Osteoblast (primary cell): ENCODE data around the gene KLHDC7B. TPM values are rescaled to one million over a fixed set of nuclear protein-coding genes. Genes with fewer than 3 reads are reported as not detected.
A peak's percentile ranks its signal among the peaks of the same experiment; 100 is the strongest.

Experiments
- DNase-seq: peaks from one replicate; pipeline ENCODE4 v3.0.0; 2011; ENCODE audit warnings: low spot score, mixed read lengths; ENCODE audit not compliant: insufficient read length; ENCODE audit errors: missing footprints
- H2AFZ ChIP-seq: 2 replicates; pipeline ENCODE4 v1.6.0; 2011; ENCODE audit warnings: mild to moderate bottlenecking, low read length
- H3K27ac ChIP-seq: 2 replicates; pipeline ENCODE4 v1.5.1; 2011; ENCODE audit warnings: mild to moderate bottlenecking, low read depth, low read length, moderate library complexity
- H3K27me3 ChIP-seq: 2 replicates; pipeline ENCODE4 v1.6.0; 2012; ENCODE audit warnings: mild to moderate bottlenecking, control low read depth, inconsistent platforms, low read length, moderate library complexity; ENCODE audit not compliant: insufficient read depth
- H3K36me3 ChIP-seq: 2 replicates; pipeline ENCODE4 v1.5.1; 2011; ENCODE audit warnings: mild to moderate bottlenecking, low read length, control low read depth, moderate library complexity; ENCODE audit not compliant: insufficient read depth
- H3K4me1 ChIP-seq: 2 replicates; pipeline ENCODE4 v1.5.1; 2011; ENCODE audit warnings: mild to moderate bottlenecking, low read length, control low read depth, moderate library complexity; ENCODE audit not compliant: insufficient read depth
- H3K4me2 ChIP-seq: 2 replicates; pipeline ENCODE4 v1.6.0; 2011; ENCODE audit warnings: mild to moderate bottlenecking, low read length; ENCODE audit not compliant: insufficient read depth
- H3K4me3 ChIP-seq: fragments of 200-600 bp; sonication (generic); 3 replicates; pipeline ENCODE4 v1.5.1; 2012; ENCODE audit warnings: mild to moderate bottlenecking, low read length, inconsistent platforms; ENCODE audit not compliant: insufficient read depth
- H3K79me2 ChIP-seq: 2 replicates; pipeline ENCODE4 v1.6.0; 2012; ENCODE audit warnings: mild to moderate bottlenecking, low read length, control low read depth, inconsistent platforms; ENCODE audit not compliant: insufficient read depth
- H3K9me3 ChIP-seq: 2 replicates; pipeline ENCODE4 v1.5.1; 2011; ENCODE audit warnings: low read depth, low read length, control low read depth
- H4K20me1 ChIP-seq: 2 replicates; pipeline ENCODE4 v1.6.0; 2012; ENCODE audit warnings: mild to moderate bottlenecking, low read length, control low read depth; ENCODE audit not compliant: insufficient read depth
- total RNA-seq: library from RNA; depleted of rRNA; stranded (reverse); fragments of >200 nt; gene quantifications from 2 replicates; pipeline ENCODE4 v1.2.3, GENCODE V29; 2012
- TF ChIP-seq, protein P1 (sequence below): IDR thresholded peaks from 2 replicates; pipeline ENCODE4 v1.5.1; 2011; ENCODE audit warnings: mild to moderate bottlenecking, low read depth, low read length, moderate library complexity; ENCODE audit errors: extremely low read depth

KLHDC7B gene
- total RNA-seq, 1 donor, result 0.72 TPM

- H3K27me3 ChIP-seq, result peaks cover 46% of the 10 kb centered on the region
- TF ChIP-seq, protein P1, sequence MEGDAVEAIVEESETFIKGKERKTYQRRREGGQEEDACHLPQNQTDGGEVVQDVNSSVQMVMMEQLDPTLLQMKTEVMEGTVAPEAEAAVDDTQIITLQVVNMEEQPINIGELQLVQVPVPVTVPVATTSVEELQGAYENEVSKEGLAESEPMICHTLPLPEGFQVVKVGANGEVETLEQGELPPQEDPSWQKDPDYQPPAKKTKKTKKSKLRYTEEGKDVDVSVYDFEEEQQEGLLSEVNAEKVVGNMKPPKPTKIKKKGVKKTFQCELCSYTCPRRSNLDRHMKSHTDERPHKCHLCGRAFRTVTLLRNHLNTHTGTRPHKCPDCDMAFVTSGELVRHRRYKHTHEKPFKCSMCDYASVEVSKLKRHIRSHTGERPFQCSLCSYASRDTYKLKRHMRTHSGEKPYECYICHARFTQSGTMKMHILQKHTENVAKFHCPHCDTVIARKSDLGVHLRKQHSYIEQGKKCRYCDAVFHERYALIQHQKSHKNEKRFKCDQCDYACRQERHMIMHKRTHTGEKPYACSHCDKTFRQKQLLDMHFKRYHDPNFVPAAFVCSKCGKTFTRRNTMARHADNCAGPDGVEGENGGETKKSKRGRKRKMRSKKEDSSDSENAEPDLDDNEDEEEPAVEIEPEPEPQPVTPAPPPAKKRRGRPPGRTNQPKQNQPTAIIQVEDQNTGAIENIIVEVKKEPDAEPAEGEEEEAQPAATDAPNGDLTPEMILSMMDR, result no peak
Observed at GRCh38 chr22:50550395-50550794, 4.7 kb downstream of the KLHDC7B start.

GRCh38 chr22:50551160-50551752, 5.6 kb downstream of the KLHDC7B start:
- no peaks in the 10 kb centered on the region for H3K36me3 ChIP-seq
- no peak overlapping the region for H2AFZ ChIP-seq
- DNase-seq, result peak; percentile 62
- no peak overlapping the region for H3K4me2 ChIP-seq
- TF ChIP-seq, protein P1, result no peak
- no peak overlapping the region for H3K27ac ChIP-seq
- H3K27me3 ChIP-seq, result peaks cover 39% of the 10 kb centered on the region
- H3K4me3 ChIP-seq, result no peak overlapping the region
- H3K4me1 ChIP-seq, result no peaks in the 10 kb centered on the region
- no peaks in the 10 kb centered on the region for H4K20me1 ChIP-seq
- no peaks in the 10 kb centered on the region for H3K79me2 ChIP-seq
- H3K9me3 ChIP-seq, result no peaks in the 10 kb centered on the region

More at GRCh38 chr22:50550395-50550794, 4.7 kb downstream of the KLHDC7B start:
- Histone ChIP-seq H4K20me1 (no peaks in the 10 kb centered on the region), H3K4me1 (no peaks in the 10 kb centered on the region), H3K79me2 (no peaks in the 10 kb centered on the region), H3K4me2 (no peak overlapping the region), H2AFZ (no peak overlapping the region), H3K36me3 (no peaks in the 10 kb centered on the region), H3K4me3 (no peak overlapping the region), H3K9me3 (no peaks in the 10 kb centered on the region), H3K27ac (no peak overlapping the region)
- DNase-seq, result peak; percentile 66

GRCh38 chr22:50553310-50553709, 7.6 kb downstream of the KLHDC7B start:
- H3K4me2 ChIP-seq, result no peak overlapping the region
- H4K20me1 ChIP-seq, result no peaks in the 10 kb centered on the region
- H3K9me3 ChIP-seq, result no peaks in the 10 kb centered on the region
- H2AFZ ChIP-seq, result no peak overlapping the region
- H3K4me3 ChIP-seq, result no peak overlapping the region
- DNase-seq, result no peak
- H3K27me3 ChIP-seq, result peaks cover 21% of the 10 kb centered on the region
- H3K36me3 ChIP-seq, result no peaks in the 10 kb centered on the region
- no peak overlapping the region for H3K27ac ChIP-seq
- TF ChIP-seq, protein P1, result no peak
- no peaks in the 10 kb centered on the region for H3K79me2 ChIP-seq
- H3K4me1 ChIP-seq, result no peaks in the 10 kb centered on the region

DNA sequence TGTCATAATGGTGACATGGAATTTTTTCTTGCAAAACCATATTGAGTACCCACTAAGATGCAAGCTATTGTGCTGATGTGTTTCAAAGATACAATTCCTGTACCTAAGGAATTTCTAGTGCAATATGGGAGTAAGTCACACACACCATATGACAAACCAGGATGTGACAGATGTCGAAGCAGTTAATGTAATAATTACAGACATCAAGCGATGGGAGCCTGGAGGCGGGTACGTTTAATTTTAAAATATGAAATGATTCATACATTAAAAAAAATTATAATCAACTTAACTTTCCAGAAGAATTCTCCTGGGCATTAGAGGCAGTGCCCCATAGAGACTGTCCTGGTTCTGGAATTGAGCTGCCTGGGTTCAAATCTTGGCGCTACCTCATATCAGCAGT, 11.0 kb downstream of the KLHDC7B start:
- peaks cover 4% of the 10 kb centered on the region for H3K27me3 ChIP-seq
- H3K79me2 ChIP-seq, result no peaks in the 10 kb centered on the region
- H3K9me3 ChIP-seq, result no peaks in the 10 kb centered on the region
- H3K4me1 ChIP-seq, result no peaks in the 10 kb centered on the region
- no peaks in the 10 kb centered on the region for H4K20me1 ChIP-seq
- no peak overlapping the region for H3K4me2 ChIP-seq
- DNase-seq, result peak; percentile 17
- TF ChIP-seq, protein P1, result no peak
- no peak overlapping the region for H3K4me3 ChIP-seq
- no peak overlapping the region for H3K27ac ChIP-seq
- no peak overlapping the region for H2AFZ ChIP-seq
- no peaks in the 10 kb centered on the region for H3K36me3 ChIP-seq
